Measurements from ENCODE around the gene GP2.
"Not testable (repeated sequence)": the region's sequence is repeated elsewhere in the genome, so short reads cannot be mapped to it uniquely, and the experiment has no call there.

The GP2 gene

GRCh38 chr16:20326321-20326720, 992 bp downstream of the GP2 start:
- in situ Hi-C loops (cut with HindIII; ENCODE audit: low sequenced_read_pairs) = no loop called here

GRCh38 chr16:20325005-20325404, 2.3 kb downstream of the GP2 start:
- in situ Hi-C loops (cut with HindIII; ENCODE audit: low sequenced_read_pairs) = no loop called here

- in situ Hi-C loops (cut with HindIII; ENCODE audit: low sequenced_read_pairs) = no loop called here
Observed at GRCh38 chr16:20323591-20324117, 3.7 kb downstream of the GP2 start.

- in situ Hi-C loops (cut with HindIII; ENCODE audit: low sequenced_read_pairs) = no loop called here
Observed at GRCh38 chr16:20322696-20323095, 4.6 kb downstream of the GP2 start.

GRCh38 chr16:20321671-20322070, 5.6 kb downstream of the GP2 start:
- in situ Hi-C loops (cut with HindIII; ENCODE audit: low sequenced_read_pairs) = no loop called here

- in situ Hi-C loops (cut with HindIII; ENCODE audit: low sequenced_read_pairs) = not testable (repeated sequence)
Observed at GRCh38 chr16:20321051-20321450, 6.3 kb downstream of the GP2 start.

GRCh38 chr16:20320592-20320991, 6.7 kb downstream of the GP2 start:
- in situ Hi-C loops (cut with HindIII; ENCODE audit: low sequenced_read_pairs) = no loop called here

- in situ Hi-C loops (cut with HindIII; ENCODE audit: low sequenced_read_pairs) = no loop called here
Observed at GRCh38 chr16:20320178-20320577, 7.1 kb downstream of the GP2 start.

GRCh38 chr16:20319406-20319805, 7.9 kb downstream of the GP2 start:
- in situ Hi-C loops (cut with HindIII; ENCODE audit: low sequenced_read_pairs) = no loop called here

GRCh38 chr16:20318437-20318836, 8.9 kb downstream of the GP2 start:
- in situ Hi-C loops (cut with HindIII; ENCODE audit: low sequenced_read_pairs) = no loop called here

GRCh38 chr16:20318006-20318405, 9.3 kb downstream of the GP2 start:
- in situ Hi-C loops (cut with HindIII; ENCODE audit: low sequenced_read_pairs) = no loop called here

- in situ Hi-C loops (cut with HindIII; ENCODE audit: low sequenced_read_pairs) = no loop called here
Observed at GRCh38 chr16:20317117-20317516, 10.2 kb downstream of the GP2 start.

GRCh38 chr16:20316715-20317114, 10.6 kb downstream of the GP2 start:
- in situ Hi-C loops (cut with HindIII; ENCODE audit: low sequenced_read_pairs) = no loop called here

- in situ Hi-C loops (cut with HindIII; ENCODE audit: low sequenced_read_pairs) = no loop called here
Observed at GRCh38 chr16:20315764-20316163, 11.5 kb downstream of the GP2 start.

GRCh38 chr16:20314575-20314974, 12.7 kb downstream of the GP2 start:
- in situ Hi-C loops (cut with HindIII; ENCODE audit: low sequenced_read_pairs) = no loop called here

GRCh38 chr16:20313741-20314140, 13.6 kb downstream of the GP2 start:
- in situ Hi-C loops (cut with HindIII; ENCODE audit: low sequenced_read_pairs) = no loop called here

- in situ Hi-C loops (cut with HindIII; ENCODE audit: low sequenced_read_pairs) = not testable (repeated sequence)
Observed at GRCh38 chr16:20312536-20313095, 14.7 kb downstream of the GP2 start.

- in situ Hi-C loops (cut with HindIII; ENCODE audit: low sequenced_read_pairs) = no loop called here
Observed at GRCh38 chr16:20311548-20311947, 15.8 kb downstream of the GP2 start.

GRCh38 chr16:20310421-20311395, 16.6 kb downstream of the GP2 start:
- in situ Hi-C loops (cut with HindIII; ENCODE audit: low sequenced_read_pairs) = no loop called here

- in situ Hi-C loops (cut with HindIII; ENCODE audit: low sequenced_read_pairs) = no loop called here
Observed at GRCh38 chr16:20309786-20310185, 17.5 kb downstream of the GP2 start.

GRCh38 chr16:20308801-20309590, 18.3 kb downstream of the GP2 start:
- in situ Hi-C loops (cut with HindIII; ENCODE audit: low sequenced_read_pairs) = no loop called here
